ENCODE measurements around the gene VWA7.

GRCh38 chr6:31727034-31727716, 50.0 kb downstream of the VWA7 start:
- TF ChIP-seq CTCF (IDR thresholded peaks at IDR 0.05) (no peak), ZFX (IDR thresholded peaks at IDR 0.05; ENCODE audit: borderline replicate concordance) (no peak)

Measured in 22Rv1 (cell line).